GM19193 (cell line): ENCODE measurements around the gene BIK.

ENCODE experiments used
- POLR2A ChIP-seq: IDR thresholded peaks from 4 replicates; pipeline ENCODE4 v1.6.1; 2011; ENCODE audit not compliant: insufficient read depth, insufficient read length; ENCODE audit errors: extremely low read depth

BIK gene

GRCh38 chr22:43150731-43151206, 40.2 kb downstream of the BIK start:
- no peak for TF ChIP-seq POLR2A

- TF ChIP-seq POLR2A, result no peak
Measured at GRCh38 chr22:43151251-43152002, 40.9 kb downstream of the BIK start, which contains the start of gene TSPO. TSPO (plus strand) TSS chr22:43151559; CDS start chr22:43159239, 7,680 bp downstream.

DNA sequence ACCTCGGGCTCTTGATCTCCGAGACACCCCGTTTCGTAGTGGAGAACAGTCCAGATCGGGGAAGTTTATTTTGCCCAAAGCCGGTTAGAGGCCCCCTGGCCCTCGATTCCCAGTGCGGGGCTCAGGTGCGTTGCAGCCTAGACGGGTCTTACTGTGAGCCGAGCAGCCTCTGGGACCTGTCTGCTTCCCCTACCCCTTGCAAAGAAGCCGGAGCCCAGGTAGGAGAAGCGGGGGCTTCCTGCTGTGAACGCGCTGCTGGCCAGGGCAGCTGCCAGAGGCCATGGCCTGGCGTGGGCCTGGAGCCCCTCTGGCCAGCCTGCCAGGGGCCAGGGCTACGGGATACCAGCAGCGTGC, 41.4 kb downstream of the BIK start:
- no peak for TF ChIP-seq POLR2A

DNA sequence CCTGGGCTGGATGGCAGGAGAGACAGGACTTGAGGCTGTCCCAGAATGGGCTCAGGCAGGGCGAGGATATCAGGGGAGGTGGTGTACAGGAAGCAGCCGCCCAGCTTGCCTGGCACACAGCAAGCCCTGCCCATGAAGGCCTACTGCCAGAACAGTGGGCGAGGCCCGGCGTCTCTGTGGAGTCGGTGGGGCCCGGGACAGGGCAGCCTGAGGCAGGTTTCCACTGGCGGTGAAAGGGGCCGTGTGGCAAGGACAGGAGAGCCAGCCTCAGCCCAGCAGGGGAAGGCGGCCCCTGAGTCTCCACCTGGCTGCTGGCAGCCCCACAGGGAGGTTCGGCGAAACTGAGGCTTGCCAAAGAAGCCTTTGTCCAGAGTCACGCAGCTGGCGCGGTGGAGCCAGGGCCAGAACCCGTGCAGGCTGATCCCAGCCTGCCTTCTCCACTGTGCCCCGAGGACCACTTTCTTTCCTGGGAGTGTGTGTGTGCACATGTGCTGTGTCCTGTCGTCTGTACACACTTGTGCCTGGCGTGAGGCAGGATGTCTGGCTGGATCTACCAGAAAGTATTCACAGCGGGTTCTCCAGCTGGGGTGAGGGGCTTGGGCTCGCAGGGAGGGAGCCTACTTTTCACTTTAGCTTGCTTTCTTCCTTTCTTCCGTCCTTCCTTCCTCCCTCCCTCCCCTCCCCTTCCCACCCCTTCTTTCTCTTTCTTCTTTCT, 42.0 kb downstream of the BIK start:
- TF ChIP-seq POLR2A, result no peak

DNA sequence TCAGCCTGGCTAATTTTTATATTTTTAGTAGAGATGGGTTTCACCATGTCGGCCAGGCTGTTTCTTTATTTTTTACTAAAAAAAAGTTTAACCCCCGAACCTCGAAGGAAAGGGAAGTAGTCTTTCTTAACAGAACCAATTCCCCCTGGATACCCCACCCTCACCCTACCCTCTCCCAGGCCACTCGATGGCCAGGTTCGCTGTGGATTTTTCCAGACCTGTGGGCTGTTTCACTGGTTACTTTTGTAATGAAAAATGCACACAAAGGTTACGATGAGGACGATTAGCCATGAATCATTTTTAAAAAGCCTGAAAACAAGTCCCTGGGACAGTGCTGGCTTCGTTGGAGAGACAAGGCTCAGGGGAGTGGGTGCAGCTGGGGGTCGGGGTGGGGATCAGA, 43.3 kb downstream of the BIK start:
- no peak for TF ChIP-seq POLR2A

DNA sequence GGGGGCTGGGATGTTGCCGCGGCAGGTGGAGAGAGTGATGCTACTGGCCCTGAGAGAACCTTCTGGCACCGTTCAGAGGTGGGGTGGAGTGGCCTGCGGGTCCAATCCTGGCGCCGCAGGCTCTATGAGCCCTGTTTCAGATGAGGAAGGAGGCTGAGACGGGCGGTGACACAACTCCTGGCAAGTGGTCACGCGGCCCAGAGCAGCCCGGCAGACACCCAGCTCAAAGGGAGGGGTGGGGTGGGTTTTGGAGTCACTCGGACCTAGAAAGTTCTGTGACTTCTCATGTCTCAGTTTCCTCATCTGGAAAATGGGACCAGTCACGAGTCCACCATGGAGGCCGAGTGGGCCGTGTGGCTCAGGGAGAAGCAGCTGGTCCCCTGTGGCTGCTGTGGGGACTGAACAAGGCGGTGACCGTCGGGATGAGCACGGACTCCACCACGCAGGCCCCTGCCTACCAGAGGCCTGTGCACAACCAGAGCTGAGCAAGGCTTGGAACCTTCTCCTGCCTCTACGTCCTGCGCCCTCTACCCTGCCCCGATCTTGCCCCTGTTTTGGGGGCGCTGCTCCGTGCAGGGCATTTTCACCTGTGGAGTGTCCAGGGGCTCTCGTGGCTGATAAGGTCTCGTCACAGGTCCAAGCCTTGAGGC, 44.5 kb downstream of the BIK start:
- TF ChIP-seq POLR2A, result no peak

- TF ChIP-seq POLR2A, result no peak
Measured at GRCh38 chr22:43155789-43156188, 45.2 kb downstream of the BIK start.

DNA sequence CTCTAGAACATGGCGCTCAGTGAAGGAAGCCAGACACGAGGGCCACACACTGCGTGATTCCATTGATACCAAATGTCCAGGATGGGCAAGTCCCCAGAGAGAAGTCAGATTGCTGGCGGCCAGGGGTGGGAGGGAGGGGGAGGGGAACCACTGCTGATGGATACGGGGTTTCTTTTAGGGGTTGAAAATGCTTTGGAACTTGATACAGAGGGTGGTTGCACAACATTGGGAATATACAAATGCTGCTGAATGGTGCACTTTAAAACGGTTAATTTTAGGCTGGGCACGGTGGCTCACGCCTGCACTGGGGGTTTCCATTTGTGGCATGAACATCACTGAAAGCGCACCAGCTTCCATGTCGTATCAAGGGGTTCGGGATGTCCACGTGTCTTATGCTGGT, 45.9 kb downstream of the BIK start:
- no peak for TF ChIP-seq POLR2A

- no peak for TF ChIP-seq POLR2A
Measured at GRCh38 chr22:43157874-43158546, 47.5 kb downstream of the BIK start.

DNA sequence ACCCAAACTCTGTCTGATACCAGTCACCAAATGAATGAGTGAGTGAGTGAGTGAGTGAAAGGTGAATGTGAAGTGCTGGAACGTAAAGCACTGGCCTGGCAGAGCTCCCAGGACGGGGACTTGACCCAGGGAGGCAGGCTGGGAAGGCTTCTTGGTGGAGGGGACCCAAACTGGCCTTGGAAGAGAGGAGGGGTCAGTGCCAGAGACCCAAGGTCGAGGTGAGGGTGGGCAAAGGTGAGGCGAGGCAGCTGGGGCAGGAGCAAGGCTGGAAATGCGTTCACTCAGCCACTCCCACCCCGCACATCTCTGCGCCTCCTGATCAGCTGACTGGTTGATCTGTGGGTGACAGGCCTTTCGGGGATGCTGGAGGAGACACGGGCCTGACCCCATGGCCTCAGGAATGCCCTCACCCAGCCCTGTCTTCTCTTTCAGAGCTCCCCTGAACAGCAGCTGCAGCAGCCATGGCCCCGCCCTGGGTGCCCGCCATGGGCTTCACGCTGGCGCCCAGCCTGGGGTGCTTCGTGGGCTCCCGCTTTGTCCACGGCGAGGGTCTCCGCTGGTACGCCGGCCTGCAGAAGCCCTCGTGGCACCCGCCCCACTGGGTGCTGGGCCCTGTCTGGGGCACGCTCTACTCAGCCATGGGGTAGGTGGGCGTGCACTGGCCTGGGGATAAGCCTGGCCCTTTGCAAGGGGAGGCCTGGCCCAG, 48.4 kb downstream of the BIK start:
- no peak for TF ChIP-seq POLR2A

- TF ChIP-seq POLR2A, result no peak
Measured at GRCh38 chr22:43159484-43160178, 49.1 kb downstream of the BIK start.

GRCh38 chr22:43160497-43161126, 50.1 kb downstream of the BIK start:
- TF ChIP-seq POLR2A, result no peak

- TF ChIP-seq POLR2A, result no peak
Measured at GRCh38 chr22:43162412-43163150, 52.0 kb downstream of the BIK start.

DNA sequence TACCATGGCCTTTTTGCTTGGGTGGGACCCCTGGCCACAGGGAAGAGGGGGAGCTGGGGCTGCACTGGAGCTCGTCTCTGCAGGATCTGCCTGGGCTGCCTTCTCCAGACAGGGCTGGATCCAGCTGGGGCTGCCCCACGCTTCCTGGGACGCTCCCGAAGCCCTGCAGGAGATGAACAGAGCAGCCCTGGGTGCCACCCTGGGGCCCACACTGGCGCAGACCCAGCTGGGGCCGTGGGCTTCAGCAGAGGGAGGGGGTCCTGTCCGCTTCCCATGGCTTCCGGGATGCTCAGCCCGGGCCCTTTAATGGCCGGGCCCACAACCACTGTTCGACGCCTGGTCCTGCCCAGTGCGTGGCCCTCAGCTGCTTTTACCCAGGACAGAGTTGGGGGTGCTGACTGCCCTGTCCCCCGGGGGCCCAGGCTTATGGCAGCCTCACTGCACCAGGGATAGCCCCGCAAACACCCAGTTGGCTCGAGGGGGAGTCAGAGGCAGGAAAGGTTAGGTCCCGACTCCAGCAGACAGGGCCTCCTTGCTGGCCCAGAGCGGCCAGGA, 52.8 kb downstream of the BIK start:
- no peak for TF ChIP-seq POLR2A
